ENCODE results near the gene BMS1. TPM values are rescaled to one million over a fixed set of nuclear protein-coding genes. Genes with fewer than 3 reads are reported as not detected.
"Not testable (repeated sequence)": the region's sequence is repeated elsewhere in the genome, so short reads cannot be mapped to it uniquely, and the experiment has no call there.

The BMS1 gene
- polyA plus RNA-seq, 1 donor, result 16.2 TPM

GRCh38 chr10:42860016-42860415 is 77.4 kb downstream of the BMS1 start:
- not testable (repeated sequence) for H3K4me1 ChIP-seq (ENCODE audit: control insufficient read depth, insufficient read depth, low read length); H3K27ac ChIP-seq (ENCODE audit: low read length); H3K9me3 ChIP-seq (ENCODE audit: control insufficient read depth, low read depth, low read length); H3K36me3 ChIP-seq (ENCODE audit: control insufficient read depth, insufficient read depth, low read length); H3K4me3 ChIP-seq (ENCODE audit: low read length); DNase-seq
- H3K27me3 ChIP-seq (ENCODE audit: control insufficient read depth, insufficient read depth, low read length), result peaks cover 33% of the 10 kb centered on the region
- no CpG with 5 or more reads among the region's 11 CpGs for WGBS (ENCODE audit: insufficient coverage, low lambda C conversion rate)

GRCh38 chr10:42862801-42863200 is 80.2 kb downstream of the BMS1 start:
- H3K27me3 ChIP-seq (ENCODE audit: control insufficient read depth, insufficient read depth, low read length), result peaks cover 49% of the 10 kb centered on the region
- not testable (repeated sequence) for H3K36me3 ChIP-seq (ENCODE audit: control insufficient read depth, insufficient read depth, low read length); H3K27ac ChIP-seq (ENCODE audit: low read length); H3K4me3 ChIP-seq (ENCODE audit: low read length); H3K9me3 ChIP-seq (ENCODE audit: control insufficient read depth, low read depth, low read length); H3K4me1 ChIP-seq (ENCODE audit: control insufficient read depth, insufficient read depth, low read length); DNase-seq
- WGBS (ENCODE audit: insufficient coverage, low lambda C conversion rate), result 20% methylated on average over 1 of the region's 6 CpGs

- WGBS (ENCODE audit: insufficient coverage, low lambda C conversion rate), result no CpG with 5 or more reads among the region's 8 CpGs
Observed at GRCh38 chr10:42864575-42864974, 82.0 kb downstream of the BMS1 start.

GRCh38 chr10:42865716-42866114 is 83.1 kb downstream of the BMS1 start:
- H3K4me1 ChIP-seq (ENCODE audit: control insufficient read depth, insufficient read depth, low read length), result no peaks in the 10 kb centered on the region
- peaks cover 42% of the 10 kb centered on the region for H3K27me3 ChIP-seq (ENCODE audit: control insufficient read depth, insufficient read depth, low read length)
- no CpG with 5 or more reads among the region's 18 CpGs for WGBS (ENCODE audit: insufficient coverage, low lambda C conversion rate)
- H3K27ac ChIP-seq (ENCODE audit: low read length), result no peak overlapping the region
- DNase-seq, result no peak
- H3K36me3 ChIP-seq (ENCODE audit: control insufficient read depth, insufficient read depth, low read length), result no peaks in the 10 kb centered on the region
- no peak overlapping the region for H3K4me3 ChIP-seq (ENCODE audit: low read length)
- no peaks in the 10 kb centered on the region for H3K9me3 ChIP-seq (ENCODE audit: control insufficient read depth, low read depth, low read length)

More at GRCh38 chr10:42864575-42864974, 82.0 kb downstream of the BMS1 start:
- Histone ChIP-seq H3K27ac (ENCODE audit: low read length) (no peak overlapping the region), H3K9me3 (ENCODE audit: control insufficient read depth, low read depth, low read length) (no peaks in the 10 kb centered on the region), H3K4me3 (ENCODE audit: low read length) (no peak overlapping the region), H3K4me1 (ENCODE audit: control insufficient read depth, insufficient read depth, low read length) (no peaks in the 10 kb centered on the region), H3K36me3 (ENCODE audit: control insufficient read depth, insufficient read depth, low read length) (no peaks in the 10 kb centered on the region), H3K27me3 (ENCODE audit: control insufficient read depth, insufficient read depth, low read length) (peaks cover 42% of the 10 kb centered on the region)
- peak in 1 of 2 donors; percentile 32 for DNase-seq

GRCh38 chr10:42866115-42866995 is 83.8 kb downstream of the BMS1 start:
- H3K36me3 ChIP-seq (ENCODE audit: control insufficient read depth, insufficient read depth, low read length), result no peaks in the 10 kb centered on the region
- no CpG with 5 or more reads among the region's 87 CpGs for WGBS (ENCODE audit: insufficient coverage, low lambda C conversion rate)
- peak; percentile 40 to 54 for DNase-seq
- H3K9me3 ChIP-seq (ENCODE audit: control insufficient read depth, low read depth, low read length), result no peaks in the 10 kb centered on the region
- no peak overlapping the region for H3K27ac ChIP-seq (ENCODE audit: low read length)
- H3K4me3 ChIP-seq (ENCODE audit: low read length), result no peak overlapping the region
- no peaks in the 10 kb centered on the region for H3K4me1 ChIP-seq (ENCODE audit: control insufficient read depth, insufficient read depth, low read length)
- H3K27me3 ChIP-seq (ENCODE audit: control insufficient read depth, insufficient read depth, low read length), result peaks cover 39% of the 10 kb centered on the region

GRCh38 chr10:42867571-42867970 is 85.0 kb downstream of the BMS1 start:
- Histone ChIP-seq H3K4me3 (ENCODE audit: low read length) (no peak overlapping the region), H3K36me3 (ENCODE audit: control insufficient read depth, insufficient read depth, low read length) (no peaks in the 10 kb centered on the region), H3K4me1 (ENCODE audit: control insufficient read depth, insufficient read depth, low read length) (no peaks in the 10 kb centered on the region), H3K27ac (ENCODE audit: low read length) (no peak overlapping the region), H3K9me3 (ENCODE audit: control insufficient read depth, low read depth, low read length) (no peaks in the 10 kb centered on the region), H3K27me3 (ENCODE audit: control insufficient read depth, insufficient read depth, low read length) (peaks cover 35% of the 10 kb centered on the region)
- DNase-seq, result no peak
- WGBS (ENCODE audit: insufficient coverage, low lambda C conversion rate), result no CpG with 5 or more reads among the region's 9 CpGs

GRCh38 chr10:42868530-42868929 is 85.9 kb downstream of the BMS1 start:
- Histone ChIP-seq H3K4me3 (ENCODE audit: low read length) (no peak overlapping the region), H3K4me1 (ENCODE audit: control insufficient read depth, insufficient read depth, low read length) (no peaks in the 10 kb centered on the region), H3K36me3 (ENCODE audit: control insufficient read depth, insufficient read depth, low read length) (no peaks in the 10 kb centered on the region), H3K27ac (ENCODE audit: low read length) (no peak overlapping the region), H3K27me3 (ENCODE audit: control insufficient read depth, insufficient read depth, low read length) (peaks cover 32% of the 10 kb centered on the region), H3K9me3 (ENCODE audit: control insufficient read depth, low read depth, low read length) (no peaks in the 10 kb centered on the region)
- DNase-seq, result no peak
- WGBS (ENCODE audit: insufficient coverage, low lambda C conversion rate), result 100% methylated on average over 1 of the region's 9 CpGs

GRCh38 chr10:42869977-42870350 is 87.4 kb downstream of the BMS1 start:
- Histone ChIP-seq H3K27ac (ENCODE audit: low read length) (no peak overlapping the region), H3K36me3 (ENCODE audit: control insufficient read depth, insufficient read depth, low read length) (no peaks in the 10 kb centered on the region), H3K27me3 (ENCODE audit: control insufficient read depth, insufficient read depth, low read length) (peaks cover 20% of the 10 kb centered on the region), H3K4me3 (ENCODE audit: low read length) (no peak overlapping the region), H3K4me1 (ENCODE audit: control insufficient read depth, insufficient read depth, low read length) (no peaks in the 10 kb centered on the region), H3K9me3 (ENCODE audit: control insufficient read depth, low read depth, low read length) (no peaks in the 10 kb centered on the region)
- DNase-seq, result no peak
- no CpG with 5 or more reads among the region's 9 CpGs for WGBS (ENCODE audit: insufficient coverage, low lambda C conversion rate)

GRCh38 chr10:42871138-42871641 is 88.6 kb downstream of the BMS1 start:
- H3K4me1 ChIP-seq (ENCODE audit: control insufficient read depth, insufficient read depth, low read length); H3K27me3 ChIP-seq (ENCODE audit: control insufficient read depth, insufficient read depth, low read length); H3K4me3 ChIP-seq (ENCODE audit: low read length); H3K27ac ChIP-seq (ENCODE audit: low read length); H3K9me3 ChIP-seq (ENCODE audit: control insufficient read depth, low read depth, low read length); H3K36me3 ChIP-seq (ENCODE audit: control insufficient read depth, insufficient read depth, low read length): not testable (repeated sequence)
- no CpG with 5 or more reads among the region's 13 CpGs for WGBS (ENCODE audit: insufficient coverage, low lambda C conversion rate)
- peak in 1 of 2 donors; percentile 12 for DNase-seq

GRCh38 chr10:42871823-42872222 is 89.2 kb downstream of the BMS1 start:
- peaks cover 2% of the 10 kb centered on the region for H3K27me3 ChIP-seq (ENCODE audit: control insufficient read depth, insufficient read depth, low read length)
- no peak for DNase-seq
- H3K4me1 ChIP-seq (ENCODE audit: control insufficient read depth, insufficient read depth, low read length), result no peaks in the 10 kb centered on the region
- no peak overlapping the region for H3K4me3 ChIP-seq (ENCODE audit: low read length)
- H3K36me3 ChIP-seq (ENCODE audit: control insufficient read depth, insufficient read depth, low read length), result no peaks in the 10 kb centered on the region
- no peaks in the 10 kb centered on the region for H3K9me3 ChIP-seq (ENCODE audit: control insufficient read depth, low read depth, low read length)
- H3K27ac ChIP-seq (ENCODE audit: low read length), result no peak overlapping the region
- no CpG with 5 or more reads among the region's 6 CpGs for WGBS (ENCODE audit: insufficient coverage, low lambda C conversion rate)
